Medulla oblongata (tissue), 1 donor: ENCODE measurements around the gene GPR78.

Source experiments
- DNase-seq: peaks from one replicate; pipeline ENCODE4 v3.0.0-alpha.2; 2015; ENCODE audit errors: extremely low spot score

Gene GPR78

DNA sequence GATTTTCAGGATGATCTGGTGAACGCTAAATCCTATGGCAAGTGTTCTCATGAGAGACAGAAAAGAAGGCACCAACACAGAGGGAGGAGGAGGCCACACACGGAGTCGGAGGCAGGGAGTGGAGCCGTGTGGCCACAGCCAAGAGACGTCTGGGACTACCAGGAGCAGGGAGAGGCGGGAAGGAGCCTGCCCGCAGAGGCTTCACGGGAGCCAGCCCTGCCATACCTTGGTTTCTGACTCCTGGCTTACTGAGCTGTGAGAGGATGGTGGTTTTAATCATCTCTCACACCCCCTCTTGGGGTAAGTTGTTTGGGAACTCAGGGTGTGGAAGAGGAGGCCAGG is 33.5 kb upstream of the GPR78 start:
- no peak for DNase-seq

DNA sequence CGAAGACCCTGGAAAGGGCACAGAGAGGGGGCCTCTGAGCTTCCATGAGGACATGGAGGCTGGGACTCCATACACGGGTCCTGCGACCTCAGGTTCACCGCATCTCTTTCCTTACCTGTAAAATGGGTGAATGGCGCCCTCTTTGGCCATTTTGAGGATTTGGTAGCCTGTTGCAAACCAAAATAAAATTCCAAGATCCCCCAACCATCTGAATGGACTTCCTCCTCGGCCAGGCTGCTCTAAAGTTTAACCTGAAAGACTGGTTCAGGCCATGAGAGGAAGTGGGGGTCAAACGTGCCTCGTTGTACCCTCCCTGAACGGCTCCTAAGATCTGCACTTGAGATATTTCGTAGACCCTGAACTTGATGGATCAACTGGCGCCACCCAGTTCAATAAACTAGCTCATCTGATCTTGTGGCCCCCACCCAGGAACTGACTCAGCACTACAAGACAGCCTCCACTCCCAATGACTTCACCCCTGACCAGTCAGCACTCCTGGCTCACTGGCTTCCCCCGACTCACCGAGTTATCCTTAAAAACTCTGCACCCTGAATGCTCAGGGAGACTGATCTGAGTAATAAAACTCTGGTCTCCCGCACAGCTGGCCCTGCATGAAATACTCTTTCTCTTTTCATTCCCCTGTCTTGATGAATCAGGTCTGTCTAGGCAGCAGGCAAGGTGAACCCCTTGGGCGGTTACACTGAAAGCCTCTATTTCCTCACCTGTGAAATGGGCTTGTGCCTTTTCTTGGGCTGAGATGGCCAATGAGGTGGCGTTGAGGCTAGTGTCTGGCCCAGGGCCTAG is 32.9 kb upstream of the GPR78 start:
- no peak for DNase-seq

DNA sequence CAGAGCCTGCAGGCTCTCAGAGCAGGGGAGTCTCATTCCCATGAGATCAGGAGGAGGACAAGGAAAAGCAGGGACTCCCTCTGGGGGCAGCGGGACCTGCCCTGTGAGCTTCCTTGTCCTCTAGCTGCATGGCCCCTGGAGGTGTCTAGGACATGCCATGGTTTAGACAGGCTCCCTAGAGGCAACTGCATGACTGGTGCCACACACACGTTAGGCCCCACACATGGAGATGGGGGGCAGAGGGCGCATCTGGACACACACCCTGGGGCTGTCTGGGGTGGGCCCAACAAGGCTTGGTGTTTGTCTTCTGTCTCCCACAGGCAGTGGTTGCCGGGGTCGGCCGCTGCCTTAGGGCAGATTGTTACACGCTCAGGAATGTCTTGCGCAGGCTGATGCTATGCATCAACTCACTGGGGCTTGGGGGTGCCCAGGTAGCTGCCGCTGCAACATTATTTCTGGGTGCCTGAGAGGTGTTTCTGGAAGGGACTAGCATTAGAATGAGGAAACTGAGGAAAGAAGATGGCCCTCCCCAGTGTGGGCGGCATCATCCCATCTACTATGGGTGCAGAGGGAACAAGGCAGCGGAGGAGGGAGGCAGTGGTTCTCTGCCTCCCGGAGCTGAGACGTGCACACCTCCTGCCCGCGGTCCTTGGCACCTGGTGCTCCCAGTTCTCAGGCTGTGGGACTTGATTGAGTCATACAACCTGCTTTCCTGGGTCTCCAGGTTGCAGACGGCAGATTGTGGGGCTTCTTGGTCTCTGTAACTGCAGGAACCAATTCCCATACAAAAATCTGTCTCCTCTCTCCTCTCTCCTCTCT is 32.1 kb upstream of the GPR78 start:
- DNase-seq, result no peak

DNA sequence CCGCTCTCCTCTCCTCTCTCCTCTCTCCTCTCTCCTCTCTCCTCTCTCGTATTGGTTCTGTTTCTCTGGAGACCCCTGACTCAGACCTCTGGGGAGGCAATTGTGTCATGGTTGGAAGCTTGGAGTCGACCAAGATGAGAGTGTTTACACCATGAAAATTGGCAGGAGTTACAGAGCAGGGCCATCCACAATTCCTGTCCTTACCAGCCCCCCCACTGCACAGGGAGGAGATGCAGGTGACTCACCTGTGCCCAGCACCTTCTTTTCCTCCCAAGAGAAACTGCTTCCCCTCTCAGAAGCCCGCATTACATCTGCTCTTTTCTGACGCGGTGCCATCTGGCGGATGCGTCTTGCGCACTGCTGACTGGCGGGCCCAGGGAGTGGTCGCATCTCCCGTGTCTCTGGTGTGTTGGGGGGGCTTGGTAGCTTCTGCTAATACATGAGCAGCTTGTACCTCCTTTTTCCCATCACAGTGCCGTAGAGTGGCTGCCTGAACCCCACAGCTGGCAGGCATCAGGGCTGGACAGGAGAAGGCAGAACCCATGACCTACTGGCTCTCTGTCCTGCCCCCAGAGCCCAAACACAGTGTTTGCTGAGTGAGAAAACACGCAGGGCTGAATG is 31.4 kb upstream of the GPR78 start:
- no peak for DNase-seq

DNA sequence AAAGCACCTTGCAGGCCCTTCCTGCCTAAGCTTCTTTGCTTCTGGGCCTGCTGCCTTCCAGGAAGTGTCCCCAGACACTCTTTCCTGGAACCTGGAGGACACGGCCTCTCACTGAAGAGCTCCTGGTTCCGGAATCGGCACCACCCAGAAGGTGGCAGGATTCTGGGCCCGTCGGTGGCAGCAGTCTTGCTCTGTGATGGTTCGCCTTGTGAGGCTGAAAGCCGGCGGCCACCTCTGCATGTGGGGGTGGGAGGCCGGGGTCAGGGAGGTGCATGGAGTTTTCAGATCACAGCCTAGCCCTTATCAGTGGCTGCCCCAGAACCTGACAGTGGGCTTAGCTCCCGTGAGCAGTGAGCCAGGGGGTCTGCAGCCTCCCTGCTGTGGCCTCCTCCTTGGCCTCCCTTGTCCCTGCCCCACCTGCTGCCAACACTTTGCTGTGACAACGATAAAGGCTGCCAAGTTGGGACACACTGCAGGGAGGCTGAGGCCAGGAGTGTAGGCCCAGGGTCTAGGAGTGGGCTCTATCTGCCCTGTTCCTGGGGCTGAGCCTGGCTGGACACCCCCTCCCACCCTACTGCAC is 30.8 kb upstream of the GPR78 start:
- no peak for DNase-seq

DNA sequence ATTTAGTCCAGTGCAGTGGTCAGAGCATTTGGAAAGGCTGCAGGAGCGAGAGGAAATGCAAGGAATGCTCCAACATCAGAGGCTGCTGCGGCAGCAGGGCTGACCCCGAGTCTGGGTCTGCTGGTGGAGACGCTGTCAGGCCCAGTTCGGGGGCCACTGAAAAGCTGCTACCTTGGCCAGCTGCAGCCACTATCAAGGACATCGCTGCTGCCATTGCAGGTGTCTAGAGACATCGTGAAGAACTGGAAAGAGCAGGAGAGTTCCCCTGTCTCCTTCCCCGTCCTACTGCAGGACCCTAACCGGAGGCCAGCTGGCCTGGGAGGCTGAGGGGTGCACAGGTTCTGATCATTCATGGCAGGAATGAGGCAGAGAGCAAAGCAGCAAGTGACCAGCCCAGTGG is 29.5 kb upstream of the GPR78 start:
- no peak for DNase-seq

DNA sequence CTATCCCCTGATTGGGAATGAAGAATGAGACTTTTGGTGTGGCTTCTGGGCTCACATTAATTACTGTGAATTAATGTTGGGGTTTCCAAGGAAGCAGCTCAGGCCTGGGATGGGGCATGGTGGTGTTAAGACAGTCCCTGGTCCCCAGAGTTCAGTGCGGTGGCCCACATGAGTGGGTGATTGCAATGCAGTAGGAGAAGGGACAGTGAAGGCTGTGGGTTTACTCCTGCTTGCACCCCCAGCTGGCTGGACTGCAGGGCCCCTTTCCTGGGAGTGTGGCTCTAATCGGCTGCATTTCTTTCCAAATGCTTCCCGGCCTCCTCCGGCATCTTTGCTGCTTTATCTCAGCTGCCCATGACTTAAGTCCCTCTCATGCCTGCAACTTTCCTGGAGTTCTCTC is 28.2 kb upstream of the GPR78 start:
- no peak for DNase-seq

DNA sequence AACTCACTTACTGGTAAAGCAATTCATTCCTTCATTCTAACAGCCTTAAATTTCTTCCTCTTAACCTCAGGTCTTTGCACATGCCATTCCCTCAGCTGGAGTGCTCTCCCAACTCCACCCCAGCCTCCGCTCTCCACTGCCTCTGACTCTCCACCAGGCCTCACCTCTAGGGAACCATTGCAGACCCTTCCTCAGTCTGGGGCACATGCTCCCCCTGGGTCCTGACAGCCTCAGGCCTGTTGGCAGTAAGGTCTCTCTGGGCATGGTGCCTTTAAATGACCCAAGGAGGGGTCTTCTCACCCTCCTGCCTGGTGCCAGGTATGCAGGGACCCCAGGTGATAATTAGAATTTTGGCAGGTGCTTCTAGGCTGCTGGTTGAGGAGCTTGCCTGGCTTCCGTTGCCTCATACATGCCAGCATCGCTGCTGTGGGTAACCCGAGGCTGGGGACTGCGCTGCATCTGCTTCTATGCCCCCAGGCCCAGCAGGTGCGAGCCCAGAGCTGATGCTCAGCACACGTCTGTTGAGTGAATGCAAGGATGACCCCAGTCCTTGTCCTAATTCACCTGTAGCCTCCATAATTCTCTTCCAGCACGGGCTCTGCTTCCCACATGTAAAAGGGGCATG is 27.5 kb upstream of the GPR78 start:
- DNase-seq, result no peak

DNA sequence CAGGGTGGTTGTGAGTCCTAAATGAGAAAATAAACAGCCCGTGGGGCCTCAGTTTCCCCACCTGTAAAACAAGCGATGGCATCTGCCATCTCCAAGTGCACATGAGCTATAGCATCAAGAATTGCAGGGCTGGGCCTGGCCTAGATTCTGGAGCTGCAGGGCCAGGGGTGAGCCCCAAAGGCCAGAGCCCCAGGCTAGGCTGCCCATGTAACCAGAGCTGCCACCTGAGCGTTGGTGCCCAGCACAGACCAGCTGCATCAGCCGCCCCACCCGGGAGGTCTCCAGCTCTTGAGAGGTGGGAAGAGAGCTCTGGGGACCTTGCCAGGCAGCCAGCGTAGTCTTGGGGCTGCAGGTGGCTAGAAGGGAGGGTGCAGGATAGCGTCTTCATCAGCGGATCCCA is 27.0 kb upstream of the GPR78 start:
- DNase-seq, result no peak

DNA sequence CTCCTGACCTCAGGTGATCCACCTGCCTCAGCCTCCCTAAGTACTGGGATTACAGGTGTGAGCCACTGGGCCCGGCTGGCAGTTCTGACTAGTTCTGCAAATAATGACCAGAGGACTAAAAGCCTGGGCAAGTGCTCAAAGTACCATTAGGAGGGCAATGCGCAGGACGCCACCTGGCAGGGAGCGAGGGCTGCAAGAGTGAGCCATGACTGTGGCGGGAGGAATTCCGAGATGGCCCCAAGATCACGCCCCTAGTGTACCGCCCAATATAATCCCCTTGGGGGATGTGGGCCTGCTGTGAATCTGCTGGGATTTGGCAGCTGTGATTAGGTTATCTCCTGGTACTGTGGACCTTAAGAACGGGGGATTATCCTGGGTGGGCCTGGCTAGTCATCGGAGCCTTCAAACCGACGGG is 26.2 kb upstream of the GPR78 start:
- DNase-seq, result no peak

DNA sequence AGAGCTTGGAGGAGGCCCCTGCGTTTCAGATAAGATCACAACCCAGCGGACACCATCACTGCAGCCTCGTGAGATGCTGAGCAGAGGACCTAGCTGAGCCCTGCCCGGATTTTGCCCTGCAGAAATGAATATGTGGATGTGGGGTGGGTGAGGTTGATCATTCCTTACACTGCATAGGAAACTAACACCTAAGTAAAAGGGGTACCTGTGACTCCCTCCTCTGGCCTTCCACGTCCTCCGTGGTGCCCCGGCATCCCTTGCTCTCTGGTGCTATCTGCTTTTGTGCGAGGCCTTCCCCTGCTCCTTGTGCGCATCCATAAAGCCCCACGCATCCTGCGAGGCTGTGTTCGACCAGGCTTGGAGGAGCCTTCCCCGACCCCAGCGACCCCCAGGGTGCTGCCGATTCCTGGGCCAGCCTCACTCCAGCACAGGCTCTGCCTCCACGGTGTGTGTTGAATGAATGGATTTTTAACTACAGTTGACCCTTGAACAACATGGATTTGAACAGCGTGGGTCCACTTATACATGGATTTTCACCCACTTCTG is 25.6 kb upstream of the GPR78 start:
- DNase-seq, result no peak

DNA sequence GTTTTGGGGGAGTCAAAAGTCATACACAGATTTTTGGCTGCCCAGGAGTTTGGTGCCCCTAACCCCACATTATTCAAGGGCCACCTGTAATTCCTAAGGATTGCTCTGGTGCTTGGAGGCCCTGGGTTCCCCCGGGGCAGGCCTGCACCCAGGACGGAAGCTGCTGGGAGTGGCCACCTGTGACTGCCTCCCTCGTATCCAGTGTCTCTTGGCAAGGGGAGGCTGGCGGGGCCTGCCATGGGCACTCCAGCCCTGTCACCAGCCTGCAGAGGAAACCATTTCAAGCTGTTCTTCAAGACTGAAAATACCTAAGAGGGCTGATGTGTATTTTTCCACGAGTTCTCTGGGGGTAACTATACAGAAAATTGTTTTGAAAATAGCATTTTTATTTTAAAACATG is 24.5 kb upstream of the GPR78 start:
- no peak for DNase-seq

DNA sequence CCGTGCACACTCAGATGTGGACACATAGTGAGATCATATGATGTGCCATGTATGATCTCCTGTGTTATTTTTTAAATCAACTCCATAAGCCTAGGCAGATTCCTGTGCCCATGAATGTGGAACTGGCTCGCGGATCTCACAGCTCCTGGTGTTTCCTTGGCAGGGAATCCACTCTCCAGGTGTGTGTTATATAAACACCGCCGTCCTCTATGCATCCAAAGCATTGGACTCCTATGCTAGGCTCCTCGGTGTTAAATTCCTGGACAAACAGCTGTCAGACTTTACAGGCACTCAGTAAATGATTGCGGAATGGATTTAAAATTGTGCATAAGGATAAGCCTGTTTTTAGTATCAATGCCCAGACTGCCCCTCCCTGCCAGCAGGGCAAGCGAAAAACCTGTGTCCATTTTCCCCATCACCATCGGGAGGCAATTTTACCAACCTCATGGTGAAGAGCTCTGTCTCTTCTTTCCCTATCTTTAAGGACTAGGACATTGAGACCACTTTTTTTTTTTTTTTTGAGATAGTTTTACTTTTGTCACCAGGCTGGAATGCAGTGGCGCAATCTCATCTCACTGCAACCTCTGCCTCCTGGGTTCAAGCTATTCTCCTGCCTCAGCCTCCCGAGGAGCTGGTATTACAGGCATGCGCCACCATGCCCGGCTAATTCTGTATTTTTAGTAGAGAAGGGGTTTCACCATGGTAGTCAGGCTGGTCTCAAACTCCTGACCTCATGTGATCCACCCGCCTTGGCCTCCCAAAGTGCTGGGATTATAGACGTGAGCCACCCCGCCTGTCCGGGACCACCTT is 23.6 kb upstream of the GPR78 start:
- DNase-seq, result no peak

DNA sequence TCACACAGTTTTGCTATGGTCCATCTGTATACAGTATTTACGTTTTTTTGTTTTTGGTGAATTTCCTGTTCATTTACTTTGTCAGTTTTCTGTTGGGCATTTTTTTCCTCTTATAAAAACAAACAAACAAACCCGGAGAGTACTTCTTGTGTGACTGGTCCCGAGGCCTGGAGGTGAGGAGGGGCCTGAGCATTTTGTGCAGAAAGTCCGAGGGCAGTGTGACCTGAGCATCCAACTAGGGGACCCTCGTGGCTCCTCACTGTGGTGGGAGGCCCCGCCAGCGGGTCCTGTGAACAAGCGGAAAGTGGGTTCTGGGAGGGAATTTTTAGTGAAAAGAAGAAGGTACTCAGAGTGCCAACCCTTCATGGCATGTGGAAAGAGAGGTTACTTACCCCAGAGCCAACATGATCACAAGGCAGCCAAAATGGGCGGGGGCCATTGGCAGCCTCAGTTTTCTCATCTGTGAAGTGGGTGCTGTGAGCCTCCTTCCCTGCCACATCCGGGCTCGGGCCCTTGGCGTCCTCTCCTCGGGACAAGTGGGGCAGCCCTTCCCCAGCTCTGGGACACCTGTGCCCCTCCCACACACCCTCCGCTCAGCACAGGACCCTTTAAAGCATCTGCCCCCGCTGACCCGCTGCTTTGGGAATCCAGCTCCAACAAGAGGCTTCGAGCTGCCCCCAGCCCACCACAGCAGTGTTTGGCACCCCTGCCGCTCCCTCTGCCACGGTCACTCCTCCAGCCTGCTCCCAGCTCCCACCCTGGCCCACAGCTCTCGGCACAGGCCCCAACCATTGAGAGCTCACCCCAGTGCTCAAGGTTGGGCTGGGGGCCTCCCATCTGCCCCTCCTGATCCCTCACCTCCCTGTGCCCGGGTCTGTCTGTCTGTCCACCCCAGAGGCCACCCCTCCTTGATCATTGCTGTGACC is 22.8 kb upstream of the GPR78 start:
- no peak for DNase-seq

DNA sequence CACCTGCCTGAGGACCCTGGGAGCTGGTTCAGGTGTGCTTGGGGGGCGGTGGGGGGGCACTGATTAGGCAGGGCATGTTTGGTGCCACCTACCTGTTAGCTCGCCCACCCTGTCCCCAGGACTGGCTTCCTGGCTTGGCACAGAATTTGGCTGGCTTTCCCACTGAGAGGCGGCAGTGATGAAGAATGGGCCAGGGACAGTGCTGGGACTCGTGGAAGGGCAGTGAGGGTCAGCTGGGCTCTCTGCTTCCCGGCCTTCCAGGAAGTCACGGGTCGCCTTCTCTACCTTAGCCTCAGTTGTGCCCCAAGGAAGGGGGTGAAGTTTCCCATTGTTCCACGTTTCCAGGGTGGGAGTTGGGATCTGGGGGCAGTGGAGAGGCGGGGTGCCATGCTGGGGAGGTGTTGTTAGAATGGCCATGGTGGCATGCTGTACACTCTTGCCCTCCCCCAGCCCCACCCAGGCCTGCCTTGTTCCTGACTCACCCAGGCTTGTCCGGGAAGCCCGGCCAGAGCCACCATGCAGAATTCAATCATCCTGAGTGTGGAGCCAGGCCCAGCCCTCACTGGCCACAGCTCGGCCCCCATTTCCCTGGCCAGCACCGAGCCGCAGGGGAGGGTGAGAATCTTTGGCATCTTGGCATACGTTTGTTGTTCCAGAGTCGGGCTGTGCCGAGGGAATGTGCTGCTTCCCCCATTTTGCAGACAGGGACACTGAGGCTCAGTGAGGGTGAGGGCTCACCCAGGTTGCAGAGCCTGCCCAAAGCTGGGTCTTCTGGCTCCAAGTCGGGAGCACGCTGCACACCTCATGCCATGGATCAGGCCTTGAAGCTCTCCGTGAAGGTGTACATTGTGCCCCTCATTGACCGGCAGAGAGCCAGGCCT is 21.9 kb upstream of the GPR78 start:
- no peak for DNase-seq

DNA sequence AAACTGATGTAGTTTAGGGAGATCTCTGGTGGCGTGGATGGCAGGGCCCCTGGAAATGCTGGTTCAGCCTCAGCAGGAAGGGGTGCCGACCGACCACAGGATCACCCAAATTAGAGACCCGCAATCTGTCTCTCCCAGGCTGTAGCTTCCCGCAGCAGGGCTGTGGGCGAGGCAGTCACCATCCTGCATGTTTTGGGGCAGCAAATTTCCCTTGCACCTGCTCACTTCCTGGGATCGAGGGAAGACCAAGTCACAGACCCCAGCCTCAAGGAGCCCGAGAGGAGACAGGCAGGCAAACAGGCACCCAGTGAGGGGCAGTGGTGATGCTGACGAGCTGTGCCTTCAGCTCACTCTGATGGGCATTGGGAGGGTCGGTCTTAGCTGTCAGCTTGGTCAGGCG is 21.2 kb upstream of the GPR78 start:
- DNase-seq, result no peak

DNA sequence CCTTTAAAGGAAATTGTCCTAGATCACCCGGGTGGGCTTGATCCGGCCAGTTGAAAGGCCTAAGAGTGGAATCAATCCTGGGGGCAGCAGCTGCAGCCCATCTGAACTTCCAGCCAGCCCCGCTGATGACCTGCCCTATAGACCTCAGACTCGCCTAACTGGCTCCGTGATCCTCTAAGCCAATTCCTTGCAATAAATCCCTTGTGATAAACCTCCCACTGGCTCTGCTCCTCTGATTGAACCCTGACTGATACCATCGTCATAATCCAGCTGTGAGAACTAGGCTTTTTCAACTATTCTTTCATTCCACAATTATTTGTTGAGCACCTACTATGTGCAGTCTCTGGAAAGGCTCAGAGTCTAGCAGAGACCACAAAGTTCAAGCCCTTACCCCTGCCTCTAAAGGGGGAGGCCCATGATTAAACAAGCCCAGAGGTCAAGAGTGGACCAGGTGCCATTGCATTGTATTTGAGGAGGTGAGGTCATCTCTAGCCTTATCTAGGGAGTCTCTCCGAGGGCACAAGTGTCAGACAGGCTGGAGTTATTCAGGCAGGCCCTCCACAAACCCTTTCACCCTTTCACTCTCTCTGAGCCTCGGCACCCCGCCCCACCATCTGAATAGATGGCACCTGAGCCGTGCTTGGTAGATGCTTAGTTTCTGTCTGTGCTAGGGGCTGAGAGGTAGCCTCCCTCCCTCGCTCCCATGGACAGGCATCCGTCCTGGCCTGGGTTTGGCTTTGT is 20.5 kb upstream of the GPR78 start:
- no peak for DNase-seq
